NCI-H1417 treated with DMSO at 0.1 percent for 48 hours (cell line): ENCODE results near the gene RBMS1.

Experiments used
- DNase-seq: peaks from one replicate; lab custom pipeline; 2025; lab: John Stamatoyannopoulos, UW

The RBMS1 gene

GRCh38 chr2:160360089-160360757, 133.4 kb downstream of the RBMS1 start:
- no peak for DNase-seq

DNA sequence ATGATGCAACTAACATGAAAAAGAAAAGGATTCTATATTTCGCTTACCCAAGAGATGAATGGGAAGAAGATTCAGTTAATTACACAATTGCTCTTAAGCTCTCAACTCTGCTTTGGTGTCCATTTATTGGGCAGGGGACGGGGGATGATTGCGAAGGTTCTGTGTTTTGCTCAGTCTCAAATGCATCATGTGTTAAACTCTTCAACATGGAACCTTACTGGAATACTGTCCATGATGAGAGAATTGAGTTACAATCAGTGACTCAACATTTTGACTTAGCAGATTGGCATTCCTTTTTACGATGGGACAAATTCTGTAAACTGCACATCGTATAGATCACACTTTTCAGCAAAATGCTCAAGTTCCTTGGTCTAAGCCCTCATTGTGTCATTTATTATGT, 135.6 kb downstream of the RBMS1 start:
- DNase-seq: no peak

GRCh38 chr2:160356485-160356884, 137.1 kb downstream of the RBMS1 start:
- DNase-seq: no peak

DNA sequence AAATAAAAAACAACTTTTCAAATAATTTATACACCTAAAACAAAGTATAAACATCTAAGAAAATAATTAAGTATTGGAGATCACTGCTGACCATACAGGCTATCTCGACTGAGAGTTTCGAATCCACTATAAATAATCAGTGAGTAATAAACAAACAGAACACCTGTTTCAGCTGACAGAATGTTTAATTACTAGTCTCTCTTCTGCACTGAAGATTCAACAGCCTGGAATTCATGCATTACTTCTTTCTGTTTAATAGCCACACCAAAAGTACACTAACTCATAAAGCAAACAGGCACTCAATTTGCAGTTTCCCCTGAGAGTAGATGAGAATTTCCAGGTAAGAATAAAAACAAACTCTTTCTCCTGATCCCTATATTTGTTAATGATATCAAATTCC, 138.5 kb downstream of the RBMS1 start:
- no peak for DNase-seq

DNA sequence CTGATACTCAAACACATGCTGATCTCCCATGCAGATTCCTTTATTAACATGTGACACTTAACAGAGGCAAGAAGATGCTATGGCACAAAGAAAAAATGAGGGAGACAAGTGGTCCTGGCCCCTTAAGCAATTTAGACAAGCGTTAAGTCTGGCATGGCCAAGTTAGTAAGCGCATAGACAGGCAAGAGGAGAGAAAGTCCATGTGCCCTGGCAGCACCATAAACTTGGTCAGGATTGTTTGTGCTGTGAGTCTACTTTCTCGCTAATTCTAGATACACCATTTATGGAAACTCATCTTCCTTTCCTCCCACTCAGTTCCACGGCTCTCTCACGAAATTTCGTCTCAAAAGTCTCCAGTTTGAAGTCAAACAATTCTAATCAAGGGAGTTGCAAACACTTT, 138.9 kb downstream of the RBMS1 start:
- no peak for DNase-seq

GRCh38 chr2:160353813-160354212, 139.8 kb downstream of the RBMS1 start:
- DNase-seq: no peak

DNA sequence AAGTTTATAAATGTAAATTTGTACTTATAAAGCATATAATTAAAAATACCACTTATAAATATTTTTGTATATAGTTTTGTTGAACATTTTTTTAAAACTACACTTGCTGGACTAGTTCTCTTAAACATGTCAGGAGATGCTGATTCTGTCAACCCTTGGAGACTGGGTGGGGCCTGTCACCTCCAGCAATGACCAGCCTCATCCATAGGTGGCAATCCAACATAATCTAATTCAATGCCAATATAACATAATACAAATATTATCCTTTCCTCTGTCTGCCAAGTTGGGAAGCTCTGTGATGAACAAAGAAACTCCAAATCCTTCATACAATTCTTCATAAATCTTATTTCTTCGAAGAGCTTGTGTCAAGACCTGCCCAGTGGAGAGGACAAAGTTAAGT, 140.4 kb downstream of the RBMS1 start:
- no peak for DNase-seq

DNA sequence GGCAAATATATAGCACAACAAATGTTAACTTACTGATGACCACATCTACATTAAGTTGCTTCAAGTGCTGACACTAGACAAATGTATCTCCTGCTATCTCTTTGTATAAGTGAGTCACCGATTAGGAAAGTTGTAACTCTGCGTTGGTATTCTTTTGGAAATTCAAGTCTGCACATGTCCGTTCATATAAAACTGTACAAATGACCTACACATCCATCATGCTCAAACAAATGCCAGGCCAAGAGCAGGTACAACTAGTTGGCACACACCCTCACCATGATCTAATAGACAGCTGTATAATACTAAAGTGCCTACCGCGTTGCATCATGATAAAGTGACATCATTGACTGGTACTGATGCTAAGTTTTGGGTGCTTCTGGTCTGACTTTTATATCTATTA, 141.1 kb downstream of the RBMS1 start:
- DNase-seq: no peak

DNA sequence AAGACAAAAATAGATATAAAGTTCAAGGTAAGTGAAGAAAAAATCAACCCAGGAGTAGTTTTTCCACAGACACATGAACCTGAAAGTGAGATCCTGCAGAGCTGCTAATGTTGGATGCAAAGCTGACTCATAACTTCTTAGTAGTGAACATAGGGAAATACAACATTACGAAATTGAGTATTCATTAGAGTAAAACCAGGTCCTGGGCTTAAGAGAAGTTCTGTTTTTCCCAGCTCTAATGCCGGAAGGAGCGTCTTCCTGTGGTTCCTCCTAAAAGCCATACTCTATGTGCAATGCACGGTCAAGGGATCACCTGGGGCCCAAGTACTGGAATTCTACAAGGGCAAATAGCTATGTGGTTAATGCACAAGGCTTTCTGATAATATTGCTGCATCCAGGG, 141.7 kb downstream of the RBMS1 start:
- no peak for DNase-seq

- no peak for DNase-seq
These were observed 144.3 kb downstream of the RBMS1 start for GRCh38 chr2:160349306-160349705.

DNA sequence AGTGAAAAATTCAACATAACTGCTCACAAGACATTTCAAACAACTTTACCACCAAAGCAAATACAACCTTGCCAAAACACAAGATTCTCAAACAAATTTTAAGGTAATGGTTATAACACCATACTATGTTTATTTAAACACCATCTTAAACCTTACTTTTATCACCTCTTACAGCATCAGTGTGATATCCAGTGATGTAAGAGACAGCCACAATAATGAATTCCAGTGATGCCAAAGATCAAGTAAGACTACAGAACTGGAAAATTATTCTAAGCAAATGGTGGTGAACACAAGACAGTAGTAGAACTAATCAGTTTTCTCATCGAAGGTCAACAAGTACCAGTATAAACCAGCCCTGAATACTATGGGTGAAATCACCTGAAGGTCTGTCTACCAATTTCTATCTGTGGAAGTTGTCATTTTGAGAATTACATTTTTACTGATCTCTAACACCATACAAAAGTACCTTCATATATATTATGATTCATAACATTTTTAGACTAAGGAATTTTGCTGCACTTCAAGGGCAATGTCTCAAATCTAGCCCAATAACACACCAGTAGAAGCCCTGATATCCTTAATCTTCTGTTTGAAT, 146.2 kb downstream of the RBMS1 start:
- no peak for DNase-seq

GRCh38 chr2:160345071-160345764, 148.4 kb downstream of the RBMS1 start:
- DNase-seq: no peak

DNA sequence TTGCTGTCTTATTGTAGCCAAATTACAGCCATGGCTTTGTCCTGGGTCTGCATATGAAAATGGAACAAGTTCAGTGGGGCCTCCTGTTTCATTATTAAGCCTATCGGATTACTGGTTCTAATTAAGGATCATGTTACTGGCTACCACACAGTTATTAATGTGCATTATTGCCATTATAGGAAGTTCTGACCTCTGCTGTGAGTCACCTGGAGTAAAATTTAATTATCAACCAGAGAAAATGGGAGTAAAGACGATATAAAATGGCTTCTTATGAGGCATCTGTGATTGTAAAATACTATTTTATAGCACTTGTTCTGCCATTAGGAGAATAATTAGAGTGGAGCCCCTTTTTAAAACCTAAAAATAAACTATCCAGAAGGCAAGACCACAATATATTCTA, 150.2 kb downstream of the RBMS1 start:
- no peak for DNase-seq

- no peak for DNase-seq
These were observed 153.9 kb downstream of the RBMS1 start for GRCh38 chr2:160339726-160340125.

- no peak for DNase-seq
These were observed 154.5 kb downstream of the RBMS1 start for GRCh38 chr2:160338901-160339685.

DNA sequence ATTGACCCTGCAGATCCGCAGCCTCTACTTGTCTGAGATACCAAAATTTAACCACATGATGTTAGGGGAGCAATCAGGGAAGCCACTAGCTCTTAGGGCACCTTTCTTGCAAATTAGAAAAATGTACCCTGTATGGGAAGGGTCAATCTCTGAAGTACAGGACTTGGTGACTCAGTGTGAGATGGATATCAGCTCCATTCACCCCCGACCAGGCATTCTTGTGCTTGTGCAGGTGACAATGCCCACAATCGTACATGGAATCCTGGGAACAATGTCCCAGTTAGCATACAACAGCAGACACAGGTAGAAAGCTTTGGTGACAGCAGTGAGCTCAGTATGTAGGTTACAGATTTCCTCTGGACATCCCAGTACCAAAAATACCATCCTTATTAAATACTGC, 155.9 kb downstream of the RBMS1 start:
- DNase-seq: no peak

DNA sequence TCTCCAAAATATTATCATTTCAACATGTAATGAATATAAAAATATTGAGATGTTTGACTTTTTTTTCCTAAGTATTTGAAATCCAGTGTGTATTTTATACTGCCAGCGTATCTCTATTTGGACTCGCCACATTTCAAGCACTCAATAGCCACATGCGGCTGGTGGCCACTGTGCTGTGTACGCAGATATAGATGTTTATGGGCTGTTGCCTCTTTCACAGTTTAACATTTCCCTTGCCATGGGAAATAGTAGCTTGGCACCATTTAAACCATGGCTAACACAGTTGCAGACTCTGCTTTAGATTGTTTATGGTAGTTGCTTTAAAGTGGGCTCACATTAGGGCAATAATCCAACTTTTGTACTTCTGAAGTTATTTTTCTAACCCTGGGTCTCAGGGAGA, 157.0 kb downstream of the RBMS1 start:
- no peak for DNase-seq

GRCh38 chr2:160336105-160336504, 157.5 kb downstream of the RBMS1 start:
- no peak for DNase-seq

- no peak for DNase-seq
These were observed 158.2 kb downstream of the RBMS1 start for GRCh38 chr2:160335441-160335840.

- no peak for DNase-seq
These were observed 159.4 kb downstream of the RBMS1 start for GRCh38 chr2:160334028-160334741.

DNA sequence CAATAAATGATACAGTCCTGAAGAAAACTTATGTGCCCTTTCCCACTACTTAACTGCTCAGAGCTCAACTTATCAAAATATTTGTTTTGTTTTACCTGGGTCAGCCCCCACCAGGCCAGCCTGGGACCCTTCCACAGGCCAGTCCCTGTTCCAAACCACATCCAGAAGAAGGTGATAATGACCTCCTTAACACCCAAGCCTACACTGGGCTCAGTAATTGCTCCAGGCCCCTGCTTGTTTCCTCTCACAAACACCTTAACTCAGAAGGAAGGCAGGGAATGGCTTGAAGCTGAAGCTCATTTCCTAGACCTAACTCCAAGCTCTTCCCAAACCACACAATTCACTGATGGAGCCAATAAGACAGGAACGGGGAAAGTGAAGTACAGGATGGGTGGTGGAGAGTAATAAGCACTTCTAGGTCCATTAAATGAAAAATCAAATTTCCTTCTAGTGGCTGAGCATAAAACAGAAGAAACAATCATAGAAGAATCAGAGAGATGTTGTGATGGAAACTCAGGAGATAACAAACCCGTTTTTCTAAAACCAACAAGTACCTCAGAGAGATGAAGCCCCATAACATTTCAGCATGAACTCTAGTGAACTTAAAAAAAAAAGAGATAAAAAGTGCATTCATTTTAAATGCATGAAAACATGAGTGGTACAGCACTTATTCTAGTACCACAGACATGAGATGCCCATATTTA, 160.1 kb downstream of the RBMS1 start:
- DNase-seq: no peak
